Left renal pelvis (tissue), 4 donors: Measurements from ENCODE around the gene MAP3K2. TPM values are rescaled to one million over a fixed set of nuclear protein-coding genes. Genes with fewer than 3 reads are reported as not detected.
"Not testable (repeated sequence)": the region's sequence is repeated elsewhere in the genome, so short reads cannot be mapped to it uniquely, and the experiment has no call there.

Experiments
- DNase-seq, 4 donors: peaks; one replicate each; pipeline ENCODE4 v3.0.0-alpha.2; 2013; ENCODE audit warnings: low read depth in 4 of 4, low spot score in 3 of 4
- polyA plus RNA-seq, 4 donors: library from polyadenylated mRNA; unstranded; fragments of 120-200 nt; gene quantifications; one replicate each; pipeline ENCODE4 v1.2.1, GENCODE V29; 2013; ENCODE audit not compliant: insufficient read length in 4 of 4

Gene MAP3K2
- polyA plus RNA-seq, 4 donors = 20.7 to 30.6 (median 25.8) TPM

GRCh38 chr2:127356531-127356930 lies 31.2 kb downstream of the MAP3K2 start:
- no peak for DNase-seq

- DNase-seq = no peak
These were observed 32.3 kb downstream of the MAP3K2 start for GRCh38 chr2:127355407-127356008.

- not testable (repeated sequence) for DNase-seq
These were observed 33.7 kb downstream of the MAP3K2 start for GRCh38 chr2:127353873-127354676.

- DNase-seq = not testable (repeated sequence)
These were observed 34.6 kb downstream of the MAP3K2 start for GRCh38 chr2:127353223-127353622.

- DNase-seq = no peak
These were observed 36.2 kb downstream of the MAP3K2 start for GRCh38 chr2:127351603-127352002.

GRCh38 chr2:127348426-127349000 lies 39.3 kb downstream of the MAP3K2 start:
- no peak for DNase-seq

- DNase-seq = no peak
These were observed 39.9 kb downstream of the MAP3K2 start for GRCh38 chr2:127347734-127348392.

GRCh38 chr2:127347015-127347414 lies 40.8 kb downstream of the MAP3K2 start:
- no peak for DNase-seq

GRCh38 chr2:127343277-127343676 lies 44.5 kb downstream of the MAP3K2 start:
- no peak for DNase-seq

GRCh38 chr2:127342101-127342500 lies 45.7 kb downstream of the MAP3K2 start:
- DNase-seq = no peak

GRCh38 chr2:127332335-127332734 lies 55.4 kb downstream of the MAP3K2 start:
- DNase-seq = no peak

GRCh38 chr2:127330753-127331152 lies 57.0 kb downstream of the MAP3K2 start:
- no peak for DNase-seq

- DNase-seq = no peak
These were observed 61.4 kb downstream of the MAP3K2 start for GRCh38 chr2:127326289-127326945.

- peak; percentile 5 to 11 (median 7) for DNase-seq
These were observed 63.1 kb downstream of the MAP3K2 start for GRCh38 chr2:127324635-127325034.

- no peak for DNase-seq
These were observed 66.5 kb downstream of the MAP3K2 start for GRCh38 chr2:127321303-127321702.

GRCh38 chr2:127320586-127321275 lies 67.0 kb downstream of the MAP3K2 start:
- no peak for DNase-seq

- DNase-seq = no peak
These were observed 67.7 kb downstream of the MAP3K2 start for GRCh38 chr2:127320067-127320466.

- DNase-seq = no peak
These were observed 73.4 kb downstream of the MAP3K2 start for GRCh38 chr2:127314193-127314988.

GRCh38 chr2:127313406-127313805 lies 74.4 kb downstream of the MAP3K2 start:
- no peak for DNase-seq
